GM18867 (cell line): Measurements from ENCODE around the gene MXD4.

Experiments used
- ATAC-seq: cut with Tn5 transposase; IDR thresholded peaks from one replicate; pipeline ENCODE4 v1.9.1; 2021; ENCODE audit warnings: mild to moderate bottlenecking, moderate library complexity; ENCODE audit not compliant: unreplicated experiment

The MXD4 gene

DNA sequence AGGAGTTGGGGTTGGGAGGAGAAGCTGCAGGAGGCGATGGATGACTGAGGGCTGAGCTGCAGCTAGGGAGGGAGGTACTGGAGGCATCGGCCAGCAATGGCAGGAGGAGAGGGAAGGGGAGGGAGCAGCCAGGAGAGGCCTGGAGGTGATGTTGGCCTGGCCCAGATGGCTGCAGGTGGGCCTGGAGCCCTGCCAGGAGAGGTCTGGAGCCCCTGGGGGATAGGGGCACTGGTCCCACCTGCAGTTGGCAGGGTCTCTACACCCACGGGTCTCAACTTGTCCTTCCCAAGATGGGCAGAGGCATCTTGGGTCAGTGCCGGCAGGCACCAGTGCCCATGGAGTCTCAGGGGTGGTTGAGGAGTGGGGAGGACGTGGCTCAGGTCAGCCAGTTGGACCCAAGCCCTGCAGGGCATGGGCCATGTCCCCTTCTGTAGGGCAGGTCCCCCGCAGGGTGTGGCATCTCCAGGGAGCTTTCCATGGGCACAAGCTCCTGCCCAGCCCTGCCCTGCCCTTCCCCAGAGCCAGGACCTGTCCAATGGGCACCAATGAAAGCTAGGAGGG is 2.7 kb upstream of the MXD4 start:
- ATAC-seq: no peak

- ATAC-seq: no peak
These were observed 2.0 kb upstream of the MXD4 start for GRCh38 chr4:2263926-2264321.

DNA sequence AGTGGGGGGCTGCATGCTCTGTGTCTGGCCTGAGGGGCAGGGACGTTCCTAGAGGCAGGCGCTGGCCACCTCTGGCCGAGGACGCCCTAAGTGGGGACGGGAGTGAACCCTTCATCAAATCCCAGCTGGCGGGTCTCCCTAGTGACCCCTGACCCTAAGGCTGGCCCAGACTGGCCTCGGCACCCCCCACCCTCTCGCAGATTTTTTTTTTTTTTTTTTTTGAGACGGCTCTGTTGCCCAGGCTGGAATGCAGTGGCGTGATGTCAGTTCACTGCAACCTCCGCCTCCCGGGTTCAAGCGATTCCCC is 988 bp upstream of the MXD4 start:
- no peak for ATAC-seq

DNA sequence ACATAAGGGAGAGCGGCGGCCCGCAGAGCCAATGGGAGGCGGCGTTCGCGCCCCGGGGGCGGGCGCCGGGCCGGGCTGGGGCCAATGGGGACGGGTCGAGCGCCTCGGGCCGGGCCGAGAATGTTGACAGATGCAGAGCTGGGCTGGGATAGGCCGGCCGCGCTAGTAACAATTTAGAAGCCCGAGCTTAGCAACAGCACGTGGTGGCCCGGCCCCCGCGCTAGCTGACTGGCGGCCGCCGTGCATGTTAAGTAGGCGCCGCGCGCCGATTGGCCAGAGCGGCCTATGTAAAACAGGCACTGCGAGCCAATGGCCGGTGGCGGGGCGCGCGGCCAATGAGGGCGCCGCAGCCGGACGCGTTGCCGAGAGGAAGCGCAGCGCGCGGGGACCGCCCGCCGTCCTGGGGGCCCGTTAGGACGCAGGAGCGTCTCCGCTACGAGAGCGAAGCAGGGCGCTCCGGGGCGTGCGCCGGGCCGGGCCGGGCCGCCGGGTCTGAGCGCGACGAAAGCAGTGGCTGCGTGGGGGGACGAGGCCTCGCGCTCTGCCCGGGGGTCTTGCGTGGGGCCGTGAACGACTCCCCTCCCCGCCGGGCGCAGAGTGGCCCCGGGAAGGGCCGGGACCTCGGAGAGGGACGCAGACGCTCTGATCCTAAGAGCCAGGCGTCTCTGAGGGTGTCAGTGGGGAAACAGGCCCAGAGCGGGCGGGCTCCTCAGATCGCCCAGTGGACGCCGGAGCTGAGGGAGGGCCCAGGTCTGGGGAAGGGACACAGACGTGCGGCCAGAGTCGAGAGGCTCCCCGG is 435 bp upstream of the MXD4 start:
- ATAC-seq: peak; percentile 85

GRCh38 chr4:2261110-2261852 is 628 bp downstream of the MXD4 start:
- peak; percentile 22 for ATAC-seq

DNA sequence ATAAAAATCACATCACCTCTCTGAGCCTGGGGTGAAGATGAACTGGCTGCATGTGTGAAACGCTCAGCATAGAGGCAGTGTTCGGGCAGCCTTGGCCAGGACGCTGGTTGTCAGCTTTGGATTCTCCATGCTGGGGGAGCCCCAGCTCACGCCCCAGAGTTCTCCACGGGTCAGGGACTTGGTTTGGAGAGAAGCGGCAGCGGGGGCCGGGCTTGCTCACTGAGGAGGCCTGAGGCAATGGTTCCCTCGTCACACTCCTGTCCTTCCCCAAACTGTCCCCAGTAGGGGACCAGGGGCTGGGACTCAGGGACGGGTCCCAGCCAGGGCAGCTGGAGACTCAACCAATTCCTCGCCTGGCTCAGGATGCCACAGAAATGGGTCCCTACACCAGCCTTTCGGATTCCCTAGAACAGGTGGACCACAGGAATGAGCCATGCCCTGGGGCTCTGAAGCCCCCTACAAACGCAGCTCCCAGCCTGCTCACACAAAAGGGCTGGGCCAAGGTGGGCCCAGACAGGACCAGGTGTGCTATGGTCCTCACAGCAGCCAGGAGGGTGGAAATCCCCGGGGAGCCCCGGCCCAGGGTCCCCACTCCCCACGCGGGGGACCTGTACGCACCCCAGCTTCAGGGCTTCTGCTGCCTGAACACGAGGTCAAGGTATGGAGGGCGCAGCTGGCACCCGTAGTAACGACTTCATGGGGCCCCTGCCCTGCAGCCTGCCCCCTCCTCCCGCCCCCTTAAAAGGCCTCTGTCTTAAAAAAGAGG is 1.4 kb downstream of the MXD4 start:
- no peak for ATAC-seq

GRCh38 chr4:2259541-2260343 is 2.2 kb downstream of the MXD4 start:
- no peak for ATAC-seq

DNA sequence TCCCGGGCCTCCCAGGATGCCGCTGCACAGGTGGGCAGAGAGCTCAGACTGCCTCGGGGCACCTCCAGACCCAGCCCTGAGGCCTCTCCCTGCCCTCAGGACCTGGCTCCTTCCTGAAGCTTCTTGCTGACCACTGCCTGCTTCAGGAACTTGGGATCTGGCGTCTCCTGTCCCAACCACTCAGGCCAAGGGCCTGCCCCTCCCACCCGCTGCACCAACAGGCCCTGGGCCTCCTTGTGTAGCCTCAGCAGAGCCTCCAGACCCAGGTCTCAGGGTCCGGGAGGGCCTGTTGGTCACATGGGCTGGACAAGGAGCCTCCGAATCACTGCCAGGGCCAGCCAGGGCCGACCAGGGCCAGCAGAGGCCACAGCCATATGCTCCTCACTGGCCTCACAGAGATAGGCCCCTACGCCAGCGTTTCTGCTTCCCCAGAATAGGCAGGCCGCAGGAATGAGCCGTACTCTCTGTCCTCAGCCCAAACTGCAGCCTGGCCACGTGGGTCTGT is 2.8 kb downstream of the MXD4 start:
- ATAC-seq: no peak

DNA sequence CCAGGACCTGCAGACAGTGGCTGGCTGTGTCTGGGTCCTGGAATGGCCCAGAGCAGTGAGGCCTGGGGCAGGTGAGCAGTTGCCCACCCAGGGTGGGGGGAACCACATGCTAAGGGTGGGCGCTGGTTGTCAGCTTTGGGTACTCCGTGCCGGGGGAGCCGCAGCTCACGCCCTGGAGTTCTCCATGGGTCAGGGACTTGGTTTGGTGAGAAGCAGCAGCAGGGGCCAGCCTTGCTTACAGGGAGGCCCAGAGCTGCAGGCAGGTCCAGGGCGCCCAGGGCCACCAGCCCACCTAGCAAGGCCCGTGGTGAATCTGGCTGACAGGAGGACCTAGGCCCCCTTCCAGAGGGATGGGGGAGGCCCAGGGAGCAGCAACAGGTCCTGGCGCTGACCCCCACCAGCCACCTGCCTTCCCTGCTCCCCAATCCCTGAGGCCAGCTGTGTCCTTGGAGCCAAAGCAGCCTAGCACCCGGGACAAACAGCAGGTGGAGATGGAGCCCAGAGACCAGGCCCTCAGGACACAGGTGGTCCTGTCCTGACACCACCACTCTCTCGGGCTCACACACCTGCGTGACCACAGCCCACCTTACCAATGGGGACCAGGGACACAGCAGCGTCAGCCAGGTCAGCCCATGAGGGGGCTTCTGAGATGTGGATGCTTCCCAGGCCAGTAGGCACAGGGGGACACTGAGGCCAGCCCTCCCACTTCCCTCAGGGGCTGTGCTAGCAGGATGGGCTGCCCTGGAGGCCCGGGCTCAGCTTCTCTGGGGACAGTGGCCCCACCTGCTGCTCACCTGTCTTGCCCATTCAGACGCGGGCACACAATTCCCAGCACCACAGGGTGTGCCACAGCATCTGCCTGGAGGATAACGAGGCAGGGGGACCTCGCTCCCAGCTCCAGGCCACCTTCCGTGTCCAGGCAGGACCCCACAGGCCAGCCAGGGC is 3.5 kb downstream of the MXD4 start:
- ATAC-seq: no peak

DNA sequence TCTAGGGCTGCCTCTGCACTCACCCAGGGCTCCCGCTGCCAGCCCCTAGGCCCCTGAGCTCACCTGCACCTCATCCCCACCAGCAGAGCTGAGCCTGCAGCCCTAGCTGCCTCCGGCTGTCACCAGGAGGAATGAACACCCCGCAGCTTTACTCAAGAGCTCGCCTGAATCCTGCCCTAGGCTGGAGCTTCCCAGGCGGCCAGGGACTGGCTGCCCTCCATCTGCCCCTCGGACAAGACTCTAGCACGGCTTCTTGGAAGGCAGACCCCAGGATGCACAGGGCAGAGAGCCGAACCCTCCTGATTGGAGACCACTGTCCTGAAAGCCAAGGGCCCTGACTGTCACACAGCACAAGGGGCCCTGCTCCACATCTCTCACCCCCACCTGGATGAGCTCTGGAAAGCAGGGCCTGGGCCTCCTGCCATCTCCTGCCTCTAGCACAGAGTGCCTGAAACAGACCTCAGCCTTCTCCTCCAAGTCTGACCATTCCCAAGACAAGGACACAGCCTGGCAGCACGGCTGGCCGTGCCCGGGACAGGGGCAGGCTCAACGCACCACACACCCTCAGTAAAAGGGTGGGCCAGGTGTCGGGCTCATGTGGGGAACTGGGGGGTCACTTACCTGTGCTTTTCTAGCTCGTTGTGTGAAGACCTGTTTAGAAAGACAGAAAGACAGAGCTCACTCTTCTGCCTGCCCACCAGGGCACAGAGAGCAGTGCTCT is 4.4 kb downstream of the MXD4 start:
- no peak for ATAC-seq

DNA sequence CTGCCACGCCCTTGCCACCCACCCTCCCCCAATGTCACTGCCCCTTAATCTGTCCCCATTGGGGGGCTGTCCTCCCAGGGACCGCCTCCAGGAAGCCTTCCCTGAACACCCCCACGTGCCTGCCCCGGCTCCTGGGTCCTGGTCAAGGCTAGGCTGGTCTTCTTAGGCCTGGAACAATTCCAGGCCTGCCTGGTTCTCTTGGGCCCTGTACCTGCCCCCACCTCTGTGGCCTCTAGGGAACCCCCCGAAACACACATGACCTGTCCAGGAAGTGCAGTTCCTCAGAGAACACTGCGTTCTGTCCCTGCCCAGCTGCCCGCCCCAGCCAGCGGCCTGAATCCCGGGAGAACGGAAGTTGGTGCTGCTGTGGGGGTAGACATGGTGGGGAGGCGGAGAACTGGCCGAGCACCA is 5.1 kb downstream of the MXD4 start:
- ATAC-seq: no peak

DNA sequence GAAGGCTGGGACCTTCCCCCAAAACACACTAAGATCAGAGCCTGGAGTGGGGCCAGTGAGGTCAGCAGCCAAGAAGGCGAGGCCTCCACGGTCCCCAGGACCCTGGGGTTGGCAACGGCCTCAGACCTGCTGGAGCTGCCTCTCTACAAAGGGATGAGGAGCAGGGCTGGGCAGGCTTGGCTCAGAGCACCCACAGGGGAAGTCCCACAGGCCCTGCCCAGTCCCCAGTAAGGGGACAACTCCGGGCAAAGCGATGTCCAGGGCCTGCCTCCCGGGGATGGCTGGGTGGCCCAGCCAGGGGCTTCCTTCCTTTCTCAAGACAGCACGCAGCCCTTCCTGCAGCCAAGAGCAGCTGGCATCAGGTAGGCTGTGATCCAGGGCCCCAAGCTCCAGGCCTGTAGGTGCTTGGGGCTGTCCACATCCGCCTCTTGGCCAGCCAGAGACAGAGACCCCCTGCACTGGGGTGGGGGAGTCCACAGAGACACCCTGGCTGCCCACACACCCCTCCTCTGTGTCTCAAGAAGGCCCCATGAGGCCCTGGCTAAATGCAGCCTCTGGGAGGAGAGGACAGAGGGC is 5.7 kb downstream of the MXD4 start:
- no peak for ATAC-seq

GRCh38 chr4:2255501-2256155 is 6.3 kb downstream of the MXD4 start:
- no peak for ATAC-seq

- ATAC-seq: no peak
These were observed 7.0 kb downstream of the MXD4 start for GRCh38 chr4:2254665-2255500.

- no peak for ATAC-seq
These were observed 8.5 kb downstream of the MXD4 start for GRCh38 chr4:2253160-2254084.

GRCh38 chr4:2252530-2253091 is 9.3 kb downstream of the MXD4 start:
- no peak for ATAC-seq
